SU-DHL-6 (cell line): ENCODE results near the gene EHMT2.

ENCODE experiments used
- EZH2phosphoT487 ChIP-seq: fragments of 200-600 bp; sonication (generic), shearing (Covaris generic); conservative IDR thresholded peaks from 2 replicates; pipeline ENCODE4 v1.6.1; 2018; ENCODE audit warnings: mild to moderate bottlenecking, antibody characterized with exemption, low read length, moderate library complexity, mixed read lengths
- TF ChIP-seq, protein P1 (sequence below): fragments of 200-600 bp; sonication (generic); IDR thresholded peaks from one replicate; pipeline ENCODE4 v1.5.1; 2017; ENCODE audit warnings: antibody characterized with exemption, mild to moderate bottlenecking, low read length, moderate library complexity; ENCODE audit not compliant: insufficient read depth, poor library complexity, severe bottlenecking

DNA sequence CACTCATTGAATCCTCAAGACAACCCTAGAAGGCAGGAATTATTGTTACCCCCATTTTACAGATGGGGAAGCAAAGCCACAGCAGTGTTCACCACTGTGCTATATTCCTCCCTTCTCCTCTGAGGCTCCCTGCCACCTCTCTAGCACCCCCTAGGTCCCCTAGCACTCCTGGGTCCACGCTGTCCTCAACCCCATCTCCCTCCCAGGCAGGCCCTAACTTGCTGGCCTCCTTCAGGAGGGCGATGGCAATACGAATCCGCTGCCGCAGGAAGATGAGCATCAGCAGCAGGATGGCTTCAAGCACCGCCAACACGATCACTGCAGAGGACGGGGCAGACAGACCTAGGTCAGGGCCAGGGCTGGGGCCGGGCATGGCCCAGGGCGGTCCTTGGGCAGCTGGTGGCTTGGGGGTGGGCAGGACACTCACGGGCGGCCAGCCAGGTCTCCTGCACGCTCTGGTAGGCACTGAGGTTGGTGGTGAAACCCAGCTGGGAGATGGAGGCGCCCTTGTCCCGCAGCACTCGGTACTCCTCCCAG lies 27.0 kb downstream of the EHMT2 start:
- TF ChIP-seq, protein P1, sequence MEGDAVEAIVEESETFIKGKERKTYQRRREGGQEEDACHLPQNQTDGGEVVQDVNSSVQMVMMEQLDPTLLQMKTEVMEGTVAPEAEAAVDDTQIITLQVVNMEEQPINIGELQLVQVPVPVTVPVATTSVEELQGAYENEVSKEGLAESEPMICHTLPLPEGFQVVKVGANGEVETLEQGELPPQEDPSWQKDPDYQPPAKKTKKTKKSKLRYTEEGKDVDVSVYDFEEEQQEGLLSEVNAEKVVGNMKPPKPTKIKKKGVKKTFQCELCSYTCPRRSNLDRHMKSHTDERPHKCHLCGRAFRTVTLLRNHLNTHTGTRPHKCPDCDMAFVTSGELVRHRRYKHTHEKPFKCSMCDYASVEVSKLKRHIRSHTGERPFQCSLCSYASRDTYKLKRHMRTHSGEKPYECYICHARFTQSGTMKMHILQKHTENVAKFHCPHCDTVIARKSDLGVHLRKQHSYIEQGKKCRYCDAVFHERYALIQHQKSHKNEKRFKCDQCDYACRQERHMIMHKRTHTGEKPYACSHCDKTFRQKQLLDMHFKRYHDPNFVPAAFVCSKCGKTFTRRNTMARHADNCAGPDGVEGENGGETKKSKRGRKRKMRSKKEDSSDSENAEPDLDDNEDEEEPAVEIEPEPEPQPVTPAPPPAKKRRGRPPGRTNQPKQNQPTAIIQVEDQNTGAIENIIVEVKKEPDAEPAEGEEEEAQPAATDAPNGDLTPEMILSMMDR: peak; percentile 44
- no peak for TF ChIP-seq EZH2phosphoT487
